ENCODE data around the gene SMIM20.
"Not testable (repeated sequence)": the region's sequence is repeated elsewhere in the genome, so short reads cannot be mapped to it uniquely, and the experiment has no call there.

The SMIM20 gene

GRCh38 chr4:25892796-25893195 lies 21.2 kb upstream of the SMIM20 start:
- DNase-seq, result no peak

- no peak for DNase-seq
Observed at GRCh38 chr4:25896776-25897539, 17.1 kb upstream of the SMIM20 start.

- DNase-seq, result no peak
Observed at GRCh38 chr4:25900310-25900709, 13.7 kb upstream of the SMIM20 start.

GRCh38 chr4:25901030-25901430 lies 13.0 kb upstream of the SMIM20 start:
- DNase-seq, result no peak

GRCh38 chr4:25903900-25904747 lies 9.9 kb upstream of the SMIM20 start:
- no peak for DNase-seq

GRCh38 chr4:25904748-25905082 lies 9.3 kb upstream of the SMIM20 start:
- no peak for DNase-seq

- no peak for DNase-seq
Observed at GRCh38 chr4:25905371-25905770, 8.6 kb upstream of the SMIM20 start.

GRCh38 chr4:25906113-25906512 lies 7.9 kb upstream of the SMIM20 start:
- DNase-seq, result not testable (repeated sequence)

GRCh38 chr4:25908491-25908901 lies 5.5 kb upstream of the SMIM20 start:
- DNase-seq, result no peak

GRCh38 chr4:25911356-25911755 lies 2.7 kb upstream of the SMIM20 start:
- no peak for DNase-seq

- DNase-seq, result no peak
Observed at GRCh38 chr4:25913056-25913850, 767 bp upstream of the SMIM20 start.

GRCh38 chr4:25914670-25915352 lies 791 bp downstream of the SMIM20 start:
- DNase-seq, result no peak

- DNase-seq, result peak; percentile 37
Observed at GRCh38 chr4:25915353-25915705, 1.3 kb downstream of the SMIM20 start.

- DNase-seq, result no peak
Observed at GRCh38 chr4:25916870-25917269, 2.9 kb downstream of the SMIM20 start.

GRCh38 chr4:25919676-25920075 lies 5.7 kb downstream of the SMIM20 start:
- DNase-seq, result no peak

GRCh38 chr4:25921922-25922321 lies 7.9 kb downstream of the SMIM20 start:
- no peak for DNase-seq

- DNase-seq, result no peak
Observed at GRCh38 chr4:25922812-25923369, 8.9 kb downstream of the SMIM20 start.

GRCh38 chr4:25923745-25924144 lies 9.7 kb downstream of the SMIM20 start:
- no peak for DNase-seq

- peak; percentile 47 for DNase-seq
Observed at GRCh38 chr4:25925486-25926201, 11.6 kb downstream of the SMIM20 start.

GRCh38 chr4:25926462-25926861 lies 12.4 kb downstream of the SMIM20 start:
- DNase-seq, result peak; percentile 22

- DNase-seq, result peak; percentile 69
Observed at GRCh38 chr4:25927361-25928195, 13.6 kb downstream of the SMIM20 start.

Data from NCI-H1092 treated with DMSO at 0.1 percent for 48 hours (cell line).